HG03196 (cell line): ENCODE measurements around the gene MC1R.
"Not testable (repeated sequence)": the region's sequence is repeated elsewhere in the genome, so short reads cannot be mapped to it uniquely, and the experiment has no call there.

Experiments
- ATAC-seq: cut with Tn5 transposase; IDR thresholded peaks from one replicate; pipeline ENCODE4 v1.9.1; 2021; ENCODE audit not compliant: unreplicated experiment

MC1R gene

DNA sequence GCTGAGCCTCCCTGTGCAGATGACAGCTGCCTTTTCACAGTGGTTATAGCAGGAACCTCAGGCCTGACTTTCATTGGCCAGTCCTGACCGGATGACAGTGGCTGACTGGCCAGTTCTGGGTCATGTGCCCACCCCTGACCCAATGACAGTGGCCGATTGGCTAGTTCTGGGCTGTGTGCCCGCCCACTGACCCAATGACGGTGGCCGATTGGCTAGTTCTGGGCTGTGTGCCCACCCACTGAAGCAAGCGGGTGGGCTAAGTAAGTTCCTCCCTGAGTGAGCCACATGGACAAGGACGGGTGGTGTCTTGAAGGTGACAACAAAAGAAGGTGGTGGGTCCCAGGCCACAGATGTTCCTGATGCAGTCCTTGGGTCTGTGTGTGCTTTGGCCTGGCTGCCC is 39.4 kb downstream of the MC1R start:
- no peak for ATAC-seq

DNA sequence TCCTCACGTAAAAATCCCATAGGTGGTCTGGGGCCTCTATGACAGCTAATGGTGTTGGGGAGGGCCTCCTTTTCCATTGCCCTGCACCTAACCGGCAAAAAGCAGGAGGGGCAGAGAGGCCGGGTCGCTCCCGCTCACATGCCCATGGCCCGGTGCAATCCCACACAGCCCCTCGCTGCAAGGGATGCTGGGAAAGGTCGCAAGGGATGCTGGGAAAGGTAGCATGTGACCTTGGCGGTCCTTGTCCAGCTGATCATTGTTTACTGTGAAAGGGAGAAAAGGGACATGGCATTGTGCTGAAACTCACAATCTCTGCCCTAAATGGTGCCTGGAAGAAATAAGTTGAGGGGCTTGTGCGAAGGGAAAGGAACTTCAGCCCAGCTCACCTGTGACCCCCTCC is 39.9 kb downstream of the MC1R start:
- no peak for ATAC-seq

DNA sequence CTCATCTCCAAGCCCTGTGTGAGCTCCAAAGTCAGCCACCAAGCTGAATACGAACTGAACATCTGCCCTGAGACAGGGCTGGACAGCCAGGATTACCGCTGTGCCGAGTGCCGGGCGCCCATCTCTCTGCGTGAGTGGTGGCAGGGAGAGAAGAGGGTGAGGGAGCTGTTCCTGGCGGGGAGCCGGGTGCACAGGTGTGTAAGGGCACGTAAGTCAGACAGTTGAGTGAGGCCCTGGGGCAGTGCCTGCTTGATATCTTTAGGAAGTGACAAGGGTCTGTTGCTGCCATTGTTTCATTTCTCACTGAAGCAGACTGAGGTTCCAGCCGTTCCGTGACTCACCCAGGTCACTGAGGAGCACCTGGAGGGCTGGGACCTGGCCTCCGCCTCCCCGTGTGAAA is 42.3 kb downstream of the MC1R start:
- ATAC-seq: no peak

DNA sequence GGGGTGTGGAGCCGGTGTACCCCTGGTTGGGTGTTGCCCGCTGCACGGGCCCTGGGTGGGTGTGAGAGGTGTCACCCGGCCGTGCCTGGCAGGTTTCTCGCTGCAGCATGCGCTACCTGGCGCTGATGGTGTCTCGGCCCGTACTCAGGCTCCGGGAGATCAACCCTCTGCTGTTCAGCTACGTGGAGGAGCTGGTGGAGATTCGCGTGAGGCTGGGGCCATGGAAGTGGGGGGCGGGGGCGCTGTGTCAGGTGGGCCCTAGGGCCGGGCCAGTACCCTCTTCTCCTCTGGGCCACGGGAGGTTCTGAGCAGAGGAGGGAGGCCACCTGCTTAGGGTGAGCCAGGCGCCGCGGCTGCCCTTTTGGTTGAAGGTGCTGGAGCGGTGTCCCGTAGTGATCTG is 43.3 kb downstream of the MC1R start:
- ATAC-seq: no peak

DNA sequence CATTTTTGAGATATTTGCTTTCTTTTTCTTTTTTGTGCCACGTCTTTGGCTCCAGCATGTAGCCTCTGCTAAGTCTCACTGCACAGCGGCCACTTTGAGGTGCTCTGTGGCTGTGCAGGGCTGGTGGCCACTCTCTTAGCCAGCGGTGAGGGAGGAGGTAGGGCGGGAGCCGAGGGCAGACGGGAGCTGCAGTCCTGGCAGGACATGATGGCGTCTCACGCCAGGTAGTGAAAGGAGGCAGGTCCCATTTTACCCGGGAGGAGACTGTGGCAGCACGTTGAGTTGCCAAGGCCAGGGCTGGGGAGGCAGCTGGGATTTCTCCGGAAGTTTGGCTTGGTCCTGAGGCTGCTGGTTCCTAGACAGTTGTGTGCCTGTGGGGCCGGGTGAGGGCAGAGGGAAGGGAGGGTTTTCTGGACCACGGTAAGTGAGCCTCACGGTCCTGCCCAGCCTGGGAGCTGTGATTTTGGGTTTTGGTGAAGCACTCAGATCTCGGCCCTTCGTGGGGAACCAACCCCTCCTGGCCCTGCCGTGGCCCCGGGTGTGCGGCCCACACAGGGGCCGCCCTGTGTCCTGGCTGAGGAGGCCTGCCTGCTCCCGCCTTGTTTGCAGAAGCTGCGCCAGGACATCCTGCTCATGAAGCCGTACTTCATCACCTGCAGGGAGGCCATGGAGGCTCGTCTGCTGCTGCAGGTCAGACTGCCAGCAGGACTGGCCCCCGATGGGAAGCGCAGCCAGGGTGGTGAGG is 44.3 kb downstream of the MC1R start:
- no peak for ATAC-seq

DNA sequence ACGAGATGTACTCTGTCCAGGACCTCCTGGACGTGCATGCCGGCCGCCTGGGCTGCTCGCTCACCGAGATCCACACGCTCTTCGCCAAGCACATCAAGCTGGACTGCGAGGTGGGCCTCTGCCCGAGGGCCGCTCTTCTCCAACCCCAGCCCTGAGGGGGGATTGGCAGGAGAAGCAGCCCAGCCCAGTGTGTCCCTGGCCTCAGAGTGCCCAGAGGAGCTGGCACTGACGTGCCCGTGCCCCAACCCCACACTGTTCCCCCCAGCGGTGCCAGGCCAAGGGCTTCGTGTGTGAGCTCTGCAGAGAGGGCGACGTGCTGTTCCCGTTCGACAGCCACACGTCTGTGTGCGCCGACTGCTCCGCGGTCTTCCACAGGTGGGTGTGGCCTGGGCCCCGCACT is 45.5 kb downstream of the MC1R start:
- ATAC-seq: no peak

DNA sequence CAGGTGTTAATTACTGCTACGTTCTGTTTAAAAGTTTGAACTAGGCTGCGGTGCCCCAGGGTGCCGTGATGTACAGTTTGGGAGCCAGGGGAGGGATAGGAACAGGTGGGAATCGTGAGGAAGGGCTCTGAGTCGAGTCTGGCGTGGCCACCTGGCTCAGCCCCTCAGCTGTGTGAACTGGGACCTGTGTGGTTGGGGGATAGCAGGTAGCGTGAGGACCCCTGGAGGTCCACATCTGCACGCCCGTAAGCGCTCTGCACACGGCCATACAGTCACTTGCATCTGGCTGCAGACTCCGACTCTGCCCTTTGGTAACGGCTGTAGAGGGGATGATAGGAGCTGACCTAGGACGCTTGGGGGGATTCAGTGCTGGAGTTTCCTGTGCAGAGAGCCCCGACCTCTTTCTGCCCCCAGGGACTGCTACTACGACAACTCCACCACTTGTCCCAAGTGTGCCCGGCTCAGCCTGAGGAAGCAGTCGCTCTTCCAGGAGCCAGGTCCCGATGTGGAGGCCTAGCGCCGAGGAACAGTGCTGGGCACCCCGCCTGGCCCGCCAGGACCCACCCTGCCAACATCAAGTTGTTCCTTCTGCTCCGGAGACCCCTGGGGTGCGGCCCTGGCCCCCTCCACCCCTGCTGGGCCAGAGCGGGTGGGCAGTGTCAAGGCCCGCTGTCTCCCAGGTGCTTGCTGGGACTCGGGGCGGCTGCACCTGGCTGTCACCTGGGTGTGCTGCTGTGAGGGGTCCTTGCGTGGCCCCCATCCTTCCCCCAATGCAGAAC is 47.0 kb downstream of the MC1R start:
- no peak for ATAC-seq

DNA sequence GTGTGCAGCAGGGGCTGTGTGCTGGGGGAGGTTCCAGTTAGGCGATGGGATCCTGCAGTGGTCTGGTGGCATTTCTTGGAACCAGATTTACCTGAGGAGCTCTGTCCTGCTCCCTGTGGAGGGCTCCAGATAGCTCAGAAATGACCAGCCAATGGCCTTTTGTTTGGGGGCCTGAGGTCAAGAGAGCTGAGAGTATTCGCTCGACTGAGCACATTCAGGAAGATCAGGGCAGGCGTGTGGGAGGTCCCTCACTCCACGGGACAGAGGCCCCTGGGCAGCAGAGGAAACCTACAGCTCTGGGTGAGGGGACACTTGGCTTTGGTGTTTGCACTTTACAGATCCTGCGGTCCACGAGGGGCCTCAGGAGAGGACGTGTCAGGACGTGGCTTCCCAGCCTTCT is 48.1 kb downstream of the MC1R start:
- ATAC-seq: no peak

DNA sequence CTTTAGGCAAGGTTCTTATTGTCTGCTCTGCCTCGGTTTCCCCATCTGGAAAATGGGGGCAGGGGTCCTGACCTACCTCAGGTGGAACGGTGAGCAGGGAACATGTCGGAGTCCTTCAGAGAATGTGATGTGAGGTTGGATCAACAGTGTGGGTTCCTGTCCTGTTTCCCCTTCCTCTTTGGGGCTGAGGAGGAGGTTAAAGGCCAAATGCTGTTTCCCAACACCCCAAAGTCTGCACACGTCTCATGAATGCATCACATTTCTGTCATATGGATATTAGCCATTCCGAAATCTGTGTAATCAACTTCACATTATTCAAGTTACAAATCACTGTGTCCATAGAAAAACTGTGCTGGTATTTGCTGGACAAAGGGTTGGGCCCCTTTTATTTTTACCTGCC is 48.8 kb downstream of the MC1R start:
- not testable (repeated sequence) for ATAC-seq

DNA sequence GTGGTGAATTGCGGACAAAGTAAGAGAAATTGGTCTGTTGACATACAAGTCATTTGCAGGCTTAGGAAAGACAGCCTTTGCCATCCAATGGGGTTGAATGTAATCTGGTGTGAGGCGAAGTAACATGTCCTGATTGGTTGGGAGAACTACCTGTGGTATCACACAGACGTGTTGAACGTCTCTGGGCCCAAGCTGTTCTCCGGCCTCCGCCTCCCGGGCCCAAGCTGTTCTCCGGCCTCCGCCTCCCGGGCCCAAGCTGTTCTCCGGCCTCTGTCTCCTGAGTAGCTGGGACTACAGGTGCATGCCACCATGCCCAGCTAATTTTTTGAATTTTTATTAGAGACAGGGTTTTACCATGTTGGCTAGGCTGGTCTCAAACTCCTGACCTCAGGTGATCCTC is 49.4 kb downstream of the MC1R start:
- ATAC-seq: not testable (repeated sequence)

DNA sequence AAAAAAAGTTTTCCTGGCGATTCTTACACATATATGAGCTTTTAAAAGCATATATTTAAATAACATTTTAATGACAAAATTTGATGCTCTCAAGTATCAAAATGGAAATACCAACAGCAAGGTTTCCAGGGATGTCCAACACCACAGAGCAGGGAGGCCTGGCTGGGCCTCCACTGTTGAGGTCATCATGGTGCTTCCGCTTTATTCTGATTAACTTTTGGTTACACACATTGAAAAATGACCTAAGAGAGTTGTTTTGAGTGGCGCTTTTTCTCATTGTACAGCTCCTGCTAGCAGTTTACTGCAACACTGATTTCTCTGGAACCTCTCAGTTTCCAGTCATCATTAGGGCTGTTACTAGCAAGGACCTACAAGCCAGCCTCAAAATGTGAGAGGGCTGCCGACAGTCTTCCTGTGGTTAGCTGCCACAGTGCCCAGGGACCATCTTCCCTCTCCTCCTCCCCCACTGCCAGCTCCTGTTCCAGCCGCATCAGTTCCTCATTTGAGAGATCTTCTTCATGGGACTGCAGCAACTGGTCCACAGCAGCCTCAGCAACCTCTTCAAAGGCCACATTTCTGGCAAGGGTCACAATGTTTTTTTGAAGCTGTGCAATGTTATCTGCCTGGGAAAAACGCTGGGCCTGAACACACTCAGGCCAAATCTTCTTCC is 51.2 kb downstream of the MC1R start:
- no peak for ATAC-seq
